PC-3 (cell line): ENCODE data around the gene TSHZ2.

Experiments used
- CTCF ChIP-seq: fragments of 300-600 bp; sonication (generic); conservative IDR thresholded peaks from 2 replicates; pipeline ENCODE4 v1.5.1; 2017; ENCODE audit warnings: antibody characterized with exemption, low read depth, mild to moderate bottlenecking, low read length
- EZH2phosphoT487 ChIP-seq: fragments of 300-600 bp; sonication (generic); IDR thresholded peaks from 2 replicates; pipeline ENCODE4 v1.6.1; 2018; ENCODE audit warnings: mild to moderate bottlenecking, antibody characterized with exemption, low read length, borderline replicate concordance

DNA sequence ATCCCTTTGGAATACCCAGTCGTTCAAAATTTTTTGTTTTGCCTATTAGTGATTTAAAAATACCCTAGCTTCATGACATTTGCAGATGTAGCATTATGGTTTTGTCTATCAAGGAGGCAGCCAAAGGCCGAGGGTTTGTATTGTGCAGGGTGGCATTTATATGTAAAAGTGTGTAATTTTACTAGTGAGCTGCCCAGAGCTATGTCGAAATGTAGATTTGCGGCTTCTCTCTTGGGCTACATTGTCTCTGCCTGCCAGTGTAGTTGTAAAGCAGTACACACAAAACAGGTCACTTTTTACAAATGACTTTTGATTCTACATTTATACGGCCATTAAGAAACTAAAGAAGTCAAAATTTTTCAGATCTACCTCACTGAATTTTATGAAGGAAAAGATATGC is 87.7 kb downstream of the TSHZ2 start:
- TF ChIP-seq EZH2phosphoT487: no peak
- TF ChIP-seq CTCF: no peak
